Nasal cavity respiratory epithelium epithelial cell of viscerocranial mucosa (primary cell): ENCODE measurements around the gene MBD4. TPM values are rescaled to one million over a fixed set of nuclear protein-coding genes. Genes with fewer than 3 reads are reported as not detected.

Source experiments
- total RNA-seq: library from RNA; depleted of rRNA; stranded (reverse); fragments of >200 nt; gene quantifications from 2 replicates; pipeline ENCODE4 v1.2.3, GENCODE V29; 2014

Gene MBD4
- total RNA-seq: 23.2 and 34.7 TPM in 2 replicates

GRCh38 chr3:129439817-129440617 lies at the start of gene MBD4, which contains the start of gene IFT122:
Gene MBD4 (minus strand): TSS chr3:129439948. CDS start chr3:129439833, 115 bp downstream.
Gene IFT122 (plus strand): TSS chr3:129440224. CDS start chr3:129440331, 107 bp downstream.

GRCh38 chr3:129428376-129429079 lies 11.2 kb downstream of the MBD4 start, which contains the start of gene EFCAB12:
Gene EFCAB12 (minus strand): TSS chr3:129428636. CDS start chr3:129428488, 148 bp downstream.

Other genes starting within 250 kb of the MBD4 start
- gene COPG1, start 190.3 kb downstream of the MBD4 start, total RNA-seq: 224 and 230 TPM in 2 replicates
- gene HMCES, start 161.1 kb downstream of the MBD4 start, total RNA-seq: 30.8 and 35.9 TPM in 2 replicates
- gene EFCAB12, start 11.3 kb downstream of the MBD4 start, total RNA-seq: under 0.01 TPM in 2 replicates
- gene IFT122, start 276 bp upstream of the MBD4 start, total RNA-seq: 4.8 and 10.5 TPM in 2 replicates
- gene RHO, start 88.7 kb upstream of the MBD4 start, total RNA-seq: not detected in 2 replicates
- not detected in 2 replicates for gene H1-8, start 103.2 kb upstream of the MBD4 start, total RNA-seq
- gene PLXND1, start 166.7 kb upstream of the MBD4 start, total RNA-seq: 1.0 and 8.5 TPM in 2 replicates